DND-41 (cell line): ENCODE data around the gene DNMT1.

Source experiments
- EZH2 ChIP-seq: IDR thresholded peaks from 3 replicates; pipeline ENCODE4 v1.6.1; 2012; ENCODE audit warnings: borderline replicate concordance, low read depth, mild to moderate bottlenecking, moderate library complexity, low read length, inconsistent platforms; ENCODE audit not compliant: severe bottlenecking
- TF ChIP-seq, protein P1 (sequence below): IDR thresholded peaks from 2 replicates; pipeline ENCODE4 v1.5.1; 2012; ENCODE audit warnings: borderline replicate concordance, low read length, moderate library complexity, mild to moderate bottlenecking; ENCODE audit not compliant: poor library complexity, severe bottlenecking; ENCODE audit errors: extremely low read depth

- TF ChIP-seq, protein P1, sequence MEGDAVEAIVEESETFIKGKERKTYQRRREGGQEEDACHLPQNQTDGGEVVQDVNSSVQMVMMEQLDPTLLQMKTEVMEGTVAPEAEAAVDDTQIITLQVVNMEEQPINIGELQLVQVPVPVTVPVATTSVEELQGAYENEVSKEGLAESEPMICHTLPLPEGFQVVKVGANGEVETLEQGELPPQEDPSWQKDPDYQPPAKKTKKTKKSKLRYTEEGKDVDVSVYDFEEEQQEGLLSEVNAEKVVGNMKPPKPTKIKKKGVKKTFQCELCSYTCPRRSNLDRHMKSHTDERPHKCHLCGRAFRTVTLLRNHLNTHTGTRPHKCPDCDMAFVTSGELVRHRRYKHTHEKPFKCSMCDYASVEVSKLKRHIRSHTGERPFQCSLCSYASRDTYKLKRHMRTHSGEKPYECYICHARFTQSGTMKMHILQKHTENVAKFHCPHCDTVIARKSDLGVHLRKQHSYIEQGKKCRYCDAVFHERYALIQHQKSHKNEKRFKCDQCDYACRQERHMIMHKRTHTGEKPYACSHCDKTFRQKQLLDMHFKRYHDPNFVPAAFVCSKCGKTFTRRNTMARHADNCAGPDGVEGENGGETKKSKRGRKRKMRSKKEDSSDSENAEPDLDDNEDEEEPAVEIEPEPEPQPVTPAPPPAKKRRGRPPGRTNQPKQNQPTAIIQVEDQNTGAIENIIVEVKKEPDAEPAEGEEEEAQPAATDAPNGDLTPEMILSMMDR = no peak
- TF ChIP-seq EZH2 = no peak
These were observed 32.5 kb upstream of the DNMT1 start for GRCh38 chr19:10227026-10227971.
